GM12875 (cell line): ENCODE data around the gene CD83.
A peak's percentile ranks its signal among the peaks of the same experiment; 100 is the strongest.

Experiments used
- H3K4me3 ChIP-seq: one replicate; pipeline ENCODE4 v1.5.1; 2011; ENCODE audit warnings: low read depth, low read length, control low read depth
- TF ChIP-seq, protein P1 (sequence below): IDR thresholded peaks from 2 replicates; pipeline ENCODE4 v1.5.1; 2011; ENCODE audit warnings: low read depth, mild to moderate bottlenecking, control low read depth, inconsistent platforms, low read length, moderate library complexity, borderline replicate concordance; ENCODE audit not compliant: insufficient read depth

The CD83 gene

DNA sequence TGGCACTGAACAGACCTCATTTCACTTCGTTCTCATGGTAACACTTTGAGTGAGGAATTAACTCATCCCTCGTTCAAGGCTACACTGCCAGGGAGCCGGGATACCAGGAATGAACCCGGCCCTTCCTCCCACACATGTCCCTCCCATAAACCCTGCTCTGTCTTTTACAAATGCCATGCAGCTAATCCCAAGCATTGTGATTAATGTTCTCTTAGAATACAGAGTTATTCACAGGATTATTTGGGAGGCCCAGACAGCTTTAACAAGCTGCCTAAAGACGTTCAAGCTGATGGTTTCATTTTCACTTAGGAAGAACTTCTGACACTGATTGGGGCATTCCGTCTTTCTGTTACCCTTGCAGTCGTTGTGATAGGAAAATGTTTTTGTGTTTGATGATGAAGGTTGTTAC lies 42.5 kb upstream of the CD83 start:
- H3K4me3 ChIP-seq, result peak overlapping the region; percentile 3
- TF ChIP-seq, protein P1, sequence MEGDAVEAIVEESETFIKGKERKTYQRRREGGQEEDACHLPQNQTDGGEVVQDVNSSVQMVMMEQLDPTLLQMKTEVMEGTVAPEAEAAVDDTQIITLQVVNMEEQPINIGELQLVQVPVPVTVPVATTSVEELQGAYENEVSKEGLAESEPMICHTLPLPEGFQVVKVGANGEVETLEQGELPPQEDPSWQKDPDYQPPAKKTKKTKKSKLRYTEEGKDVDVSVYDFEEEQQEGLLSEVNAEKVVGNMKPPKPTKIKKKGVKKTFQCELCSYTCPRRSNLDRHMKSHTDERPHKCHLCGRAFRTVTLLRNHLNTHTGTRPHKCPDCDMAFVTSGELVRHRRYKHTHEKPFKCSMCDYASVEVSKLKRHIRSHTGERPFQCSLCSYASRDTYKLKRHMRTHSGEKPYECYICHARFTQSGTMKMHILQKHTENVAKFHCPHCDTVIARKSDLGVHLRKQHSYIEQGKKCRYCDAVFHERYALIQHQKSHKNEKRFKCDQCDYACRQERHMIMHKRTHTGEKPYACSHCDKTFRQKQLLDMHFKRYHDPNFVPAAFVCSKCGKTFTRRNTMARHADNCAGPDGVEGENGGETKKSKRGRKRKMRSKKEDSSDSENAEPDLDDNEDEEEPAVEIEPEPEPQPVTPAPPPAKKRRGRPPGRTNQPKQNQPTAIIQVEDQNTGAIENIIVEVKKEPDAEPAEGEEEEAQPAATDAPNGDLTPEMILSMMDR, result no peak

DNA sequence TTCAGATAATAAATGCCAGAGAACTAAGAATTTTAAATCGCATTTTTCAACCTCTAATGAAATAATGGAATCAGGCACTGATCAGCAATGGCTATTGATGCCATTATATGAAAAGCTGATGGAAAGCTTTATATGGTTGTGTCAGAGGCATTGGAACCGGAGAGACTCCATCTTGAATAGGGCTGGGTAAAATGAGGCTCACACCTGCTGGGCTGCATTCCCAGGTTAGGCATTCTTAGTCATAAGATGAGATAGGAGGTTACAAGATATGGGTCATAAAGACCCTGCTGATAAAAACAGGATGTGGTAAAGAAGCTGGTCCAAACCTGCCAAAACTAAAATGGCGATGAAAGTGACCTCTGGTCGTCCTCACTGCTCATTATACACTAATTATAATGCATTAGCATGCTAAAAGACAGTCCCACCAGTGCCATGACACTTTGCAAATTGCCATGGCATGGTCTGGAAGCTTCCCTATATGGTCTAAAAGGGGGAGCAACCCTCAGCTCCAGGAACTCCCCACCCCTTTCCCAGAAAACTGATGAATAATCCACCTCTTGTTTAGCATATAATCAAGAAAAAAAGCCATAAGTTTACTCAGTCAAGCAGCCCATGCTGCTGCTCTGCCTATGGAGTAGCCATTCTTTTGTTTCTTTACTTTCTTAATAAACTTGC lies 40.2 kb upstream of the CD83 start:
- TF ChIP-seq, protein P1, result no peak
- H3K4me3 ChIP-seq, result no peak overlapping the region

DNA sequence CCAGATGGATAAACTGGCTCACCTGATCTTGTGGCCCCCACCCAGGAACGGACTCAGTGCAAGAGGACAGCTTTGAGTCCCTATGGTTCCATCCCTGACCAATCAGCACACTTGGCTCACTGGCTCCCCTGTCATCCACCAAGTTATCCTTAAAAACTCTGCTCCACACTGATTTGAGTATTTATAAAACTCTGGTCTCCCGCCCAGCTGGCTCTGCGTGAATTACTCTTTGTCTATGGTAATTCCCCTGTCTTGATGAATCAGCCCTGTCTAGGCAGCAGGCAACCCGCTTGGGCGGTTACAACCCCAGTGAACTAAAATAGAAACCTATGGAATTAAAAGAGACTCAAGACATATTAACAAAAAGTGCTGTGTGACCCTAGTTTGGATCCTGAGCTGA lies 38.1 kb upstream of the CD83 start:
- no peak overlapping the region for H3K4me3 ChIP-seq
- TF ChIP-seq, protein P1, result no peak

DNA sequence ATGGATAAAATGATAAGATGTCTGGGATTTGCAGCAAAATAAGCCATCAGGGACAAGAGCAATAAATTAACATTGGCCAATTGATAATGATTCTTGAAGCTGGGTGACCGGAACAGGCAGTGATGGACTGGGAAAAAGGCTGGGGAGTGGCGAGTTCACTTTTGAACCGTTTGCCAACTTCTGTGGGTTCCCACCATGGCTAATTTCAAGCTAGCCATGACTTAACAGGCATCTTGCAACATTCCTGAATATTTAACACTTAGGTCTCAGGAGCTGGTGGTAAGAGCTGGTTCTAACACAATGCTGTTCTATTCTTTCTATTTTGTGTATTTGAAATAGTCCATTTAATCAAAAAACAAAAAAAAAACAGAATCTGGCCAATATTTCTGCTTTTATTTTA lies 37.6 kb upstream of the CD83 start:
- TF ChIP-seq, protein P1, result no peak
- no peak overlapping the region for H3K4me3 ChIP-seq

DNA sequence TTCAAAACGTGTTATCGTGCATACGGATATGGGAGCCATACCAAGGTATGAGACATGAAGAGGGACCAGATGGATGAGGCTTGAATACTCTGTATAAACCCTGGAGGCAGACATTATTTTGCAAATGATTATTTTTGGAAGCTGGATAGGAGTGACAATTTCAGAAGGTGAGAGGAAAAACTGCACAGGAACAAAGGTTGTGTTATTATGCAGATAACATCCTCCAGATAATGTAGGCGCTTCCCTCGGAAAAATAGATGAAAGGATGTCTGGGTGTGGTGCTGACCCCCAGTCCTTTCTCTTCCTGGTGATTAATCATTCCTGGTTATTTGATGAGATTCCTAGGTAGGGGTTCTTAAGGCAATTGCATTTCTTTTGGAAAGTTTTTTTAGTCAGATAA lies 36.4 kb upstream of the CD83 start:
- no peak overlapping the region for H3K4me3 ChIP-seq
- TF ChIP-seq, protein P1, result no peak

DNA sequence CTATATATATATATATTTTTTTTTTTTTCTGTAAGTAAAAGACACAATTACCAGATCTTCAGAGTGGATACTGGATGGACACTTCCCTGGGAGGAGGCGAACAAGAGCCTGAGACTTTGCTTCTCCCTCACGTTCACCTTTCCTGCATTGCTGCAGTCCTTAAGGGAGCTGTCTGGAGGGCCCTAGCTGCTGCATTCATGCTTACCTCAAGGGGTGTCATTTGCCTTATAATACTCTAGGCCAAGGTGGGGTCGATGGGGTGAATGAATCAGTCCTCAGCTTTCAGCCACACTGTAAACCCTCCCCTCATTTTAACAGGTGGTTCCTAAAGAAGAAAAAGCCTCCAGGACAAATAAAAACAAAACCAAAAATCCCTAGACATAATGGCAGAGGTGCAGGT lies 34.8 kb upstream of the CD83 start:
- H3K4me3 ChIP-seq, result no peak overlapping the region
- TF ChIP-seq, protein P1, result no peak

DNA sequence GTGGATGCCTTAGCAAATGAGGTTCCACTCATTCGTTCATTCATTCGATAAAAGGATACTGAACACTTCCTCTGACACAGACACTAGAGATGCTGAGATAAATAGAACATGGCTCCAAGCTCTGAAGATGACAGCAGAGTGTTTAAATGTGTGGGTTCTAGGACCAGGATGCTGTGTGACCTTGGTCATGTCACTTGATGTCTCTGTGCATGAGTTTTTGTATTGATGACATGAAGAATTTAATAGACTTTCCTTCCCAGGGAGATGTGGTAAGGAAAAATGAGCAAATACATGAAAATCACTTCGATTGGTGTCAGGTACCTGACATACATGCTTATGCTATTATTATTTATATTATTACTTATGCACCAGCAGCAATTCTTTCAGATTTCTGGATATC lies 34.3 kb upstream of the CD83 start:
- TF ChIP-seq, protein P1, result no peak
- no peak overlapping the region for H3K4me3 ChIP-seq
